ENCODE data around the gene ASGR2.
"Not testable (repeated sequence)": the region's sequence is repeated elsewhere in the genome, so short reads cannot be mapped to it uniquely, and the experiment has no call there.

Gene ASGR2, protein sequence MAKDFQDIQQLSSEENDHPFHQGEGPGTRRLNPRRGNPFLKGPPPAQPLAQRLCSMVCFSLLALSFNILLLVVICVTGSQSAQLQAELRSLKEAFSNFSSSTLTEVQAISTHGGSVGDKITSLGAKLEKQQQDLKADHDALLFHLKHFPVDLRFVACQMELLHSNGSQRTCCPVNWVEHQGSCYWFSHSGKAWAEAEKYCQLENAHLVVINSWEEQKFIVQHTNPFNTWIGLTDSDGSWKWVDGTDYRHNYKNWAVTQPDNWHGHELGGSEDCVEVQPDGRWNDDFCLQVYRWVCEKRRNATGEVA

DNA sequence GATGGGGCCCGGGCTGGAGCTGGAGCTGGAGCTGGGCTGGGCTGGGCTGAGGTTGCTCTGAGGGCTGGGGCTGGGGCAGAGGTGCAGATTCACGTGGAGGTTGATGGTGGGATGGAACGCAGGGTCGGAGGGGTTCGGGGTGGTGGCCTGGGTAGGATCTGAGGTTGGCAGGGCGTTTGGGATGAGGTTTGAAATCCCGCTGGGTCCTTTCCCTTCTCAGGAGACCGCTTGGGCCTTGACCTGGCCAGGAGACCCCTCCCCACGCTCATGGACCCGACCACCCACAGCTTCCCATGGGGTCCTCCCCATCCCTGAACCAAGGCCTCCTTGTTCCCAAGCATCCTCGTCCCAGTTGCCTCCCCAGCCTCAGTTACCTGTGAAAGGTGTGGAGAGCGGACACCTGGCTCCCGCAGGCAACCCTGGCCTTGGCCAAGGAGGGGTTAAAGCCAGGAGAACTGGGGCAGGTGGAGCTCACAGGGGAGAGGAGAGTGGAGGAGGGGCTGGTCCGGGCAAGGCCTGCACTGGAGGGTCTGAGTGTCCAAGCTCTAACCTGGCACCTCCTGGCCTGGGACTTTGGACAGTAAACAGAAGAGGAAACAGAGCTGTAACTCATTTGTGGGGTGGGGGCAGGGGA lies at the start of gene ASGR2:
Gene ASGR2 (minus strand): TSS at position 582 of the 634 bp plus-strand sequence. CDS start 582 bp downstream, outside the sequence.
- Mint-ChIP-seq H3K27ac (no peak within 1 kb of the TSS), H3K4me1 (peaks cover 5% of the 10 kb centered on the region), H3K36me3 (ENCODE audit: low read depth) (no peaks in the 10 kb centered on the region), H3K27me3 (peaks cover under 1% of the 10 kb centered on the region), H3K4me3 (no peak within 1 kb of the TSS), H3K9me3 (no peaks in the 10 kb centered on the region)
- no peak for DNase-seq
- no peak for ATAC-seq

- H3K4me1 Mint-ChIP-seq; DNase-seq; ATAC-seq; H3K27ac Mint-ChIP-seq; H3K9me3 Mint-ChIP-seq; H3K4me3 Mint-ChIP-seq; H3K36me3 Mint-ChIP-seq (ENCODE audit: low read depth); H3K27me3 Mint-ChIP-seq: not testable (repeated sequence)
Measured at GRCh38 chr17:7159571-7159970, 44.9 kb upstream of the ASGR2 start.

DNA sequence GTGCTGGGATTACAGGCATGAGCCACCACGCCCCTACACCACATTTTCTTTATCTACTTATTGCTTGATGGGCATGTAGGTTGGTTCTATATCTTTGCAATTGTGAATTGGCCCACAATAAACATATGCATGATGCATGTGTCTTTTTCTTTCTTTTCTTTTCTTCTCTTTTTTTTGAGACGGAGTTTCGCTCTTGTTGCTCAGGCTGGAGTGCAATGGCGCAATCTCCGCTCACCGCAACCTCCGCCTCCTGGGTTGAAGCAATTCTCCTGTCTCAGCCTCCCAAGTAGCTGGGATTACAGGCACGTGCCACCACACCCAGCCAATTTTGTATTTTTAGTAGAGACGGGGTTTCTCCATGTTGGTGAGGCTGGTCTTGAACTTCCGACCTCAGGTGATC lies 43.8 kb upstream of the ASGR2 start:
- DNase-seq; H3K4me3 Mint-ChIP-seq; H3K27ac Mint-ChIP-seq; H3K4me1 Mint-ChIP-seq; ATAC-seq; H3K36me3 Mint-ChIP-seq (ENCODE audit: low read depth); H3K27me3 Mint-ChIP-seq; H3K9me3 Mint-ChIP-seq: not testable (repeated sequence)

GRCh38 chr17:7156342-7156940 lies 41.8 kb upstream of the ASGR2 start:
- DNase-seq (no peak), ATAC-seq (no peak)
- no peaks in the 10 kb centered on the region for H3K9me3 Mint-ChIP-seq
- H3K27me3 Mint-ChIP-seq: peaks cover 9% of the 10 kb centered on the region
- H3K27ac Mint-ChIP-seq: no peak overlapping the region
- H3K36me3 Mint-ChIP-seq (ENCODE audit: low read depth): no peaks in the 10 kb centered on the region
- no peak overlapping the region for H3K4me3 Mint-ChIP-seq
- H3K4me1 Mint-ChIP-seq: no peaks in the 10 kb centered on the region

- no peaks in the 10 kb centered on the region for H3K36me3 Mint-ChIP-seq (ENCODE audit: low read depth)
- no peaks in the 10 kb centered on the region for H3K9me3 Mint-ChIP-seq
- peaks cover 3% of the 10 kb centered on the region for H3K27me3 Mint-ChIP-seq
- H3K4me1 Mint-ChIP-seq: no peaks in the 10 kb centered on the region
- ATAC-seq: no peak
- no peak overlapping the region for H3K27ac Mint-ChIP-seq
- DNase-seq: no peak
- H3K4me3 Mint-ChIP-seq: no peak overlapping the region
Measured at GRCh38 chr17:7147772-7148171, 33.1 kb upstream of the ASGR2 start.

- H3K36me3 Mint-ChIP-seq (ENCODE audit: low read depth): no peaks in the 10 kb centered on the region
- H3K4me1 Mint-ChIP-seq: no peaks in the 10 kb centered on the region
- no peak overlapping the region for H3K4me3 Mint-ChIP-seq
Measured at GRCh38 chr17:7146115-7146514, 31.5 kb upstream of the ASGR2 start.

GRCh38 chr17:7144213-7144612 lies 29.6 kb upstream of the ASGR2 start:
- DNase-seq: no peak
- no peak overlapping the region for H3K27ac Mint-ChIP-seq
- H3K4me1 Mint-ChIP-seq: no peaks in the 10 kb centered on the region
- no peaks in the 10 kb centered on the region for H3K27me3 Mint-ChIP-seq
- no peak for ATAC-seq
- no peaks in the 10 kb centered on the region for H3K36me3 Mint-ChIP-seq (ENCODE audit: low read depth)
- no peak overlapping the region for H3K4me3 Mint-ChIP-seq
- no peaks in the 10 kb centered on the region for H3K9me3 Mint-ChIP-seq

More at GRCh38 chr17:7146115-7146514, 31.5 kb upstream of the ASGR2 start:
- H3K27ac Mint-ChIP-seq: no peak overlapping the region
- no peaks in the 10 kb centered on the region for H3K27me3 Mint-ChIP-seq
- no peak for DNase-seq
- ATAC-seq: no peak
- H3K9me3 Mint-ChIP-seq: no peaks in the 10 kb centered on the region

DNA sequence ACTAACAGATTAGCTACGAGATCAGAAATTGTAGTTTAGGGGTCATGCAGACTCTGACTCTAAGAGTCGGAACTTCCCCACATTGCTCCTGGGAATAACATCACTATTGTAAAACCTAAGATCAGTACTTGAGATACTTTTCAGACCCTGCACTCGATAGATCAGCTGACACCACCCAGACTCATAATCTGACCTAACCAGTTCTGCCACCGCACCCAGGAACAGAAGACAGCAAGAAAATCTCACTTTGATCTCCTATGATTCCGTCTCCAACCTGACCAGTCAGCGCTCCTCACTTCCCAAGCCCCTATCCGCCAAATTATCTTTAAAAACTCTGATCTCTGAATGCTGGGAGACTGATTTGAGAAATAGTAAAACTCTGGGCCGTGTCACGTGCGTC lies 27.2 kb upstream of the ASGR2 start:
- Mint-ChIP-seq H3K4me1 (no peaks in the 10 kb centered on the region), H3K9me3 (no peaks in the 10 kb centered on the region), H3K4me3 (no peak overlapping the region), H3K36me3 (ENCODE audit: low read depth) (no peaks in the 10 kb centered on the region), H3K27ac (no peak overlapping the region), H3K27me3 (peaks cover 4% of the 10 kb centered on the region)
- ATAC-seq: no peak
- DNase-seq: no peak

DNA sequence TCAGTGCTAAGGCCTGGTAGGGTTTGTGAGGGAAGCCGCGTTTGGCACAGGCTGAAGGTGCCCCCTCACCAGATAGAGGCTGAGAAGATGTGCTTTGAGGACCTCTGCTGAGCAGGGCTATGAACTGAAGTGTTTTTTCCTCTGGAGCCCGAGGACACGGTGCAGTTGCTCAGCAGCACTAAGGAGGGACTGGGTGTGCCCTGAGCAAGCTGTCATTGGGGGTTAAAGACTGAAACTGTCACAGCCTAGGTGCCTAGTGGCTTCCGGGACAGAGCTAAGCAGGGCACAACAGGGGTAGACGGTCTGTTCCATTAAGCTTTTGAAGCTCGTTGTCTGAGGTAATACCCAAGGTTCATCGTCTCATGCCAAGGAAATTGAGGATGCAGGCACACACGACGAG lies 24.8 kb upstream of the ASGR2 start:
- H3K27me3 Mint-ChIP-seq: peaks cover 7% of the 10 kb centered on the region
- no peaks in the 10 kb centered on the region for H3K36me3 Mint-ChIP-seq (ENCODE audit: low read depth)
- no peaks in the 10 kb centered on the region for H3K4me1 Mint-ChIP-seq
- H3K9me3 Mint-ChIP-seq: no peaks in the 10 kb centered on the region
- H3K27ac Mint-ChIP-seq: no peak overlapping the region
- no peak for DNase-seq
- H3K4me3 Mint-ChIP-seq: no peak overlapping the region
- ATAC-seq: no peak

DNA sequence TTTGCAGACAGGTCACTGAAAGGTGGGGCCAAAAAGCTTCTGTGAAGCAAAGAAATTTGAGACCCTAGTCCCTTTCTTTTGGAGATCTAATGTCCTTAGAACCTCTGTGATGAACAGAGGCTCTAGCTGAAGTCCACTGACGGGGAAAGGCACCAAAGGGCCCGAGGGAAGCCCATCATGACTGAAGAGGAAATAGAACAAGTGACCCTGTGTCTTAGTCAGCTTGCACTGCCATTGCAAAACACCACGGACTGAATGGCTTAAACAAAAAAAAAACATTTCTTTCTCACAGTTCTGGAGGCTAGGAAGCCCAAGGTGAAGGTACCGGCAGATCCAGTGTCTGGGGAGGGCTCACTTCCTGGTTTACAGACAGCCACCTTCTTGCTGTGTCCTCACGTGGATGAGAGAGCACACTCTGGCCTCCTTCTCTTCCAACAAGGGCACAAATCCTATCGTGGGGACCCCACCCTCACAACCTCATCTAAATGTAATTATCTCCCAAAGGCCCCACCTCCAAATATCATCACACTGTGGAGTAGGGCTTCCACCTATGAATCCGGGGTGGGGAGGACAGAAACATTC lies 24.3 kb upstream of the ASGR2 start:
- Mint-ChIP-seq H3K27ac (no peak overlapping the region), H3K9me3 (no peaks in the 10 kb centered on the region), H3K4me1 (no peaks in the 10 kb centered on the region), H3K27me3 (peaks cover 7% of the 10 kb centered on the region), H3K4me3 (no peak overlapping the region), H3K36me3 (ENCODE audit: low read depth) (no peaks in the 10 kb centered on the region)
- ATAC-seq: no peak
- no peak for DNase-seq

- Mint-ChIP-seq H3K9me3 (no peaks in the 10 kb centered on the region), H3K27ac (no peak overlapping the region), H3K27me3 (peaks cover 7% of the 10 kb centered on the region), H3K4me3 (no peak overlapping the region), H3K36me3 (ENCODE audit: low read depth) (no peaks in the 10 kb centered on the region), H3K4me1 (peaks cover 12% of the 10 kb centered on the region)
- no peak for DNase-seq
- no peak for ATAC-seq
Measured at GRCh38 chr17:7137171-7137943, 22.7 kb upstream of the ASGR2 start.

DNA sequence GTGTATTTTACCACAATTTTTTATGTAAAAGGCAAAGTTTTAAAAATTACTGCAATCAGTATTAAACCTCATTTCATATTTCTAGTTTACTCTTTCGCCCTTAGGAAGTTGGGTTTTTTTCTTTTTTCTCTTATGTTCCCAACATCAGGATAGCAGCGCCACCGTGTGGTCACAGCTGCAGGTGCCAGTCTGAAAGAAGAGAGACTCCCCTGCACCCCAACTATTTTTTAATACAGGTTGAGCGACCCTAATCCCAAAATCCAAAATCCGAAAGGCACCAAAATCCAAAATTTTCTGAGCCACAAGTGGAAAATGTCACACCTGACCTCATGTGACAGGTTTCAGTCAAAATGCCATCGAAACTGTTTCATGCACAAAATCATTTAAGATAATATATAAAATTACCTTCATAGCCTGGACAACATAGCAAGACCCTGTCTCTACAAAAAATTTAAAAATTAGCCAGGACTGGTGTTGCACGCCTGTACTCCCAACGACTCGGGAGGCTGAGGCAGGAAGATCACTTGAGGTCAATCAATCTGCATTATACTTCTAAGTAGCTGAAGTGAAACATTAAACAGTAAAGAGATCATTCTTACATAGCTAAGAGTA lies 21.8 kb upstream of the ASGR2 start:
- Mint-ChIP-seq H3K9me3 (no peaks in the 10 kb centered on the region), H3K4me3 (no peak overlapping the region), H3K36me3 (ENCODE audit: low read depth) (no peaks in the 10 kb centered on the region), H3K4me1 (peaks cover 17% of the 10 kb centered on the region), H3K27me3 (peaks cover 11% of the 10 kb centered on the region), H3K27ac (no peak overlapping the region)
- DNase-seq (peak; percentile 79), ATAC-seq (no peak)

- Mint-ChIP-seq H3K9me3 (no peaks in the 10 kb centered on the region), H3K27ac (peak overlapping the region; percentile 73), H3K36me3 (ENCODE audit: low read depth) (no peaks in the 10 kb centered on the region), H3K4me1 (peaks cover 23% of the 10 kb centered on the region), H3K4me3 (no peak overlapping the region), H3K27me3 (peaks cover 17% of the 10 kb centered on the region)
- ATAC-seq: no peak
- DNase-seq: no peak
Measured at GRCh38 chr17:7133916-7134315, 19.3 kb upstream of the ASGR2 start.

DNA sequence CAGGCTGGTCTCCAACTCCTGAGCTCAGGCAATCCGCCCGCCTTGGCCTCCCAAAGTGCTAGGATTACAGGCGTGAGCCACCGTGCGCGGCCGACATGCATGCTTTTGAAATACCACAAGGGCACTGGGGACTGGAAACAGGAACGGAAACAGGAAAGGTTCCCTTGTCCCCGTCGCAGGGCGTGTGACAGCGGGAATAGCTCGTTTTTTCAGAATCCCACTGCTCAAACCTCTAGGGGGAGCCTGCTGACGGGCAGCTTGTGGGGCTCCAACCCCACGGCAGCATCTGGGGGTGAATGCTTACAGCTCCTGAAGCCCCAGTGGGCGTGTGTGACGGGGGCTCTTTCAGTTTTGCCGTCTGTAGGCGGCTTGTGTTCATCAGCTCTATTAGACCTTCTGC lies 18.8 kb upstream of the ASGR2 start:
- H3K4me3 Mint-ChIP-seq: peak overlapping the region; percentile 62
- DNase-seq (peak; percentile 40), ATAC-seq (peak; percentile 40)
- H3K9me3 Mint-ChIP-seq: no peaks in the 10 kb centered on the region
- H3K27ac Mint-ChIP-seq: peak overlapping the region; percentile 73
- H3K4me1 Mint-ChIP-seq: peaks cover 23% of the 10 kb centered on the region
- H3K36me3 Mint-ChIP-seq (ENCODE audit: low read depth): no peaks in the 10 kb centered on the region
- peaks cover 17% of the 10 kb centered on the region for H3K27me3 Mint-ChIP-seq
